ENCODE measurements around the gene SRP68.

DNA sequence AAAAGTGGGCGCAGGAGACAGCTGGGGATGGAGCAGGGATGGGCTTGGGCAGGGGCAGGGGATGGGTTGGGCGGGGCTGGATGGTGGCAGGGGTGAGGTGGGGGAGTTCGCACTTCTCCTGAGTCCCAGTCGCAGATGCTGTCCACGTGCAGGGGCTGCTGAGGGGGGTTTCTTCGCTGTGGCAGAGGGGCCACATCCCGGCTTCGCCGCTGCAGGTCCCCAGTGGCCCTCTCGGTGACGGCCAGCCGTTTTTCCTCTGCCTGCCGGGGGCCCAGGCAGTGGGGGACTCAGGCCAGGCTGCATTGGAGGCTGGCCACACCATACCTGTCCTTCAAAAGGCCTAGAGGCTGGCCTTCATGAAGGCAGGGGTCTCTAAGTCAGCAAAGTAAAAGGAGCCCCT, 53.5 kb downstream of the SRP68 start:
- TF ChIP-seq CTCF (IDR thresholded peaks at IDR 0.05) (no peak), POLR2A (IDR thresholded peaks at IDR 0.05) (no peak)

All from body of pancreas (tissue), 4 donors.